ENCODE data around the gene PASK. TPM values are rescaled to one million over a fixed set of nuclear protein-coding genes. Genes with fewer than 3 reads are reported as not detected.

Gene PASK
- total and polyA plus RNA-seq, 2 experiments from 2014 or later: 7.0 to 11.9 TPM

- H3K27me3 ChIP-seq: no peaks in the 10 kb centered on the region
- H3K36me3 ChIP-seq: peaks cover 4% of the 10 kb centered on the region
- no peak overlapping the region for H3K27ac ChIP-seq
- H3K4me3 ChIP-seq: no peak overlapping the region
- no peaks in the 10 kb centered on the region for H3K9me3 ChIP-seq (ENCODE audit: low read depth)
- TF ChIP-seq CTCF (IDR thresholded peaks at IDR 0.05; ENCODE audit: low read depth, low read length): no peak
- peaks cover 7% of the 10 kb centered on the region for H3K4me1 ChIP-seq (ENCODE audit: low read depth)
- peak in 1 of 2 donors; percentile 17 for DNase-seq (ENCODE audit: low read depth in 1 of 2, low spot score in 1 of 2)
Observed at GRCh38 chr2:241179899-241180298, 30.6 kb upstream of the PASK start.

DNA sequence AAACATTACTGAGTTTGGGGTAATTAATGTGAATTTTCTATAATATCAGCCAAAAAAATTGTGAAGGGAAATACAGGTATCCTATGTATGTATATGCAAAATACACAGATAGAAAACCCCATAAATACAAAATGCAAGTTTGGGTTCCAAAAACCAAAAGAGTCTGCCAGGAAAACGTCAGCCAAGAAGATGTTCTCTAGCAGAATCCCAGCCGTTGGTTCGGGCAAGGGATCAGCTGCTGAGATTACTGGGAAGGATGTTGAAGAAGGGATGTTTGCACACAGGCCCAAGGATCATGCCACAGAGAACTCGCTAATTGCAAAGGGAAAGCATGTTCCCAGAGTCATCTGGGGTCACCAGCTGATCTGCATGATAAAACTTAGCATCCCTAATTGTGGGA lies 29.7 kb upstream of the PASK start:
- Histone ChIP-seq H3K4me1 (ENCODE audit: low read depth) (peaks cover 7% of the 10 kb centered on the region), H3K9me3 (ENCODE audit: low read depth) (no peaks in the 10 kb centered on the region), H3K27ac (no peak overlapping the region), H3K4me3 (no peak overlapping the region), H3K36me3 (peaks cover 4% of the 10 kb centered on the region), H3K27me3 (no peaks in the 10 kb centered on the region)
- peak in 1 of 2 donors; percentile 19 for DNase-seq (ENCODE audit: low read depth in 1 of 2, low spot score in 1 of 2)
- no peak for TF ChIP-seq CTCF (IDR thresholded peaks at IDR 0.05; ENCODE audit: low read depth, low read length)

DNA sequence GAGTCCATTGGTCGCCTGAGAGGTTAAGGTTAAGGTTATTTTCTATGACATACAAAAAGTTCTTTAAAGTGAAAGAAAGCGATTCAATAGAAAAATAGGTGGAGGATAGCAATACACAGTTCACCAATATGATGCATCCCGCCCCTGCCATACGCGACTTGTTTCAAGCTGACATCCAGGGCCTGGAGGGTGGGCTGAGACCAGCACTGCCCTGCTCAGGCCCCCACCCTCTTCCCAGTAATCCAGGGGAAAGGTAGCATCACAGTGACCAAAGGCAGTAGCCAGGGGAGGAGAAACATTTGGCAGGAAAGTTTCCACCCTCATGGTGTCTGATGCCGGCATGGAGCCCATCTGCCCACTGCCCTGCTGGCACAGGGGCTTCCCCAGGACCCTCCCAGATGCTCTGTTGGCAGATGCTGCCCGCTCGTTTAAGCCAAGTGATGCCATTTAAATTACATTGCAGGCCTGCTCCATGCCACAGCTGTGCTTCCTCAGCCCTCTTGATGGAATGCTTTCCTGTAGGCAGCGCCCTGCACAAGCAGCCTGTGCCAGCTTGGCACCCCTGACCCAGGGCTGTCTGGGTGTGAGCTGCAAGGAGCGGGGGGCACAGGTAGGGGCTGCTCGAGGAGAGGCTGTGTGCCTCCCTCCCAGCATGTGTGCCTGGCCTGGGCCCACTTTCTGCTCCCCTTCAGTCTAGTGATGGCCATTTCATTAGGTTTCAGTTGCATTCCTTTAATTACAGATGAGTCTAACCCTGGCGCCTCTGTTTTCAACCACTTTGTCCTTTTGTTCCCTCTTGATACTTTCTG lies 28.5 kb upstream of the PASK start:
- DNase-seq (ENCODE audit: low read depth in 1 of 2, low spot score in 1 of 2): no peak
- Histone ChIP-seq H3K36me3 (no peaks in the 10 kb centered on the region), H3K4me3 (no peak overlapping the region), H3K27me3 (no peaks in the 10 kb centered on the region), H3K4me1 (ENCODE audit: low read depth) (peaks cover 7% of the 10 kb centered on the region), H3K9me3 (ENCODE audit: low read depth) (no peaks in the 10 kb centered on the region), H3K27ac (no peak overlapping the region)
- no peak for TF ChIP-seq CTCF (IDR thresholded peaks at IDR 0.05; ENCODE audit: low read depth, low read length)

- Histone ChIP-seq H3K27me3 (no peaks in the 10 kb centered on the region), H3K27ac (no peak overlapping the region), H3K9me3 (ENCODE audit: low read depth) (no peaks in the 10 kb centered on the region), H3K4me3 (no peak overlapping the region), H3K4me1 (ENCODE audit: low read depth) (no peaks in the 10 kb centered on the region), H3K36me3 (peaks cover 1% of the 10 kb centered on the region)
- no peak for TF ChIP-seq CTCF (IDR thresholded peaks at IDR 0.05; ENCODE audit: low read depth, low read length)
- no peak for DNase-seq (ENCODE audit: low read depth in 1 of 2, low spot score in 1 of 2)
Observed at GRCh38 chr2:241173557-241173956, 24.3 kb upstream of the PASK start.

DNA sequence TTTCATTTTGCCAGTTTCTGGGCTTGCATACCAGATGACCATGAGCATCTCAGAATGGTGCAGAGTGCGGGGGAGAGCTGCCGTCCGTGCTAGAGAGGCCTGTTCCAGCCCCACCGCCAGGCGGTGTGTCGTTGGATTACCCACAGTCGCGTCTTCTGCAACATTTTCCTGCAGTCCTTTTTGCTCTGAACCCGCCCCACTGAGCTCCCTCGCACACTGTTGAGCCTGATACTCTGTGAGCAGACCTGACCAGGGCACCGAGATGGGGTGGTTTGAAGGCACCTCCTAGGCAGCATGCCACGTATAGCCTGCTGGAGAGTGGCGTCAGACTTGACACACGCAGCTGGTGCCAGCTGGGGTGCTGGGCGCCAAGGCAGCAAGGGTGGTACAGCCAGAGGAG lies 19.1 kb upstream of the PASK start:
- TF ChIP-seq CTCF (IDR thresholded peaks at IDR 0.05; ENCODE audit: low read depth, low read length): no peak
- peaks cover 12% of the 10 kb centered on the region for H3K36me3 ChIP-seq

More for the DNA sequence above, 19.1 kb upstream of the PASK start:
- H3K9me3 ChIP-seq (ENCODE audit: low read depth): no peaks in the 10 kb centered on the region
- no peaks in the 10 kb centered on the region for H3K27me3 ChIP-seq
- no peak overlapping the region for H3K27ac ChIP-seq
- no peaks in the 10 kb centered on the region for H3K4me1 ChIP-seq (ENCODE audit: low read depth)
- DNase-seq (ENCODE audit: low read depth in 1 of 2, low spot score in 1 of 2): no peak
- H3K4me3 ChIP-seq: no peak overlapping the region

All from cardiac muscle cell (in vitro differentiated cells and primary cell).